KBM-7 (cell line): ENCODE measurements around the gene ASB2.

Experiments used
- DNase-seq: peaks from one replicate; pipeline ENCODE4 v3.0.0-alpha.2; 2015
- in situ Hi-C: fragments of 300-500 bp; cut with MboI; formaldehyde crosslinking; loops from 2 replicates; pipeline ENCODE4 v1.14.3; 2020; ENCODE audit warnings: low sequenced_read_pairs, low pct_unique_long_range_greater_than_20kb, mixed read lengths

Gene ASB2

GRCh38 chr14:94003397-94003796 lies 27.0 kb upstream of the ASB2 start:
- in situ Hi-C loops = no loop called here
- DNase-seq = no peak

- in situ Hi-C loops = no loop called here
- peak; percentile 60 for DNase-seq
These were observed 25.4 kb upstream of the ASB2 start for GRCh38 chr14:94001501-94002396.

- in situ Hi-C loops = no loop called here
- no peak for DNase-seq
These were observed 24.6 kb upstream of the ASB2 start for GRCh38 chr14:94001016-94001415.

DNA sequence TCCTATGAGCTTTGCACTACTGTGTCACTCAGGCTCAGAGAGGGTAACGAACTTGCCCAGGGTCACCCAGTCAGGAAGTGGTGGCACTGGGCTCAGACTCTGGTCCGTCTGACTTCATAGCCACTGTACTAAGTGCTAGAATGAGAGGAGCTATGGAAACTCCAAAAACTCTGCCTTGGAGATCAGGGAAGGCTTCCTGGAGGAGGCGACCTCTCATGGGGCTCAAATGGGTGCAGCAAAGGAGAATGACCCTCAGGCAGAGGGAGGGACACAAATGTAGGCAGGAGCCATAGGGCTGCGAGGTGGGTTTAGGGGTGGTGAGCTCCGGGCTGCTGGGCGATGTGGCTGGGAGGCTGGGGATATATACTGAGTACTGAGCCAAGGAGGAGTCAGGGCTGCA lies 23.9 kb upstream of the ASB2 start:
- in situ Hi-C loops = no loop called here
- DNase-seq = no peak

DNA sequence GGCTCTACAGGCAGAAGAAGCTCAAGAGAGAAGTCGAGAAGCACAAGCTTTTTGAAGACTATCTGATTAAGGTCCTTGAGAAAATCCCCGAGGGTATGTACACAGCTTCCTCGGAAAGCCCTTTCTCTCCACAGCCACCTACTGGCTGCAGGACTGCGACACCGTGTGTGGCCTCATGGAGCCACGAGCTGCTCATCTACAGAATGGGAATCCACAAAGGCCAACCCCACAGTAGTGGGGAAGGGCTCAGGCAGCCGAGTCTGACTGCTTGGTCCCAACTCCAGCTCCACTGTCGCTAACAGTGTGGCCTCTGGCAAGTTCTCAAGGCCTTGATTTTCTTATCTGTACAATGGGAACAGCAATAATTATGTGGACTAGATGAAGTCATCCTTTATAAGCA lies 23.2 kb upstream of the ASB2 start:
- DNase-seq = no peak
- in situ Hi-C loops = loop anchor here (10.0 kb wide), 1 partner anchor 65 kb away; no protein-coding TSS in a partner anchor

DNA sequence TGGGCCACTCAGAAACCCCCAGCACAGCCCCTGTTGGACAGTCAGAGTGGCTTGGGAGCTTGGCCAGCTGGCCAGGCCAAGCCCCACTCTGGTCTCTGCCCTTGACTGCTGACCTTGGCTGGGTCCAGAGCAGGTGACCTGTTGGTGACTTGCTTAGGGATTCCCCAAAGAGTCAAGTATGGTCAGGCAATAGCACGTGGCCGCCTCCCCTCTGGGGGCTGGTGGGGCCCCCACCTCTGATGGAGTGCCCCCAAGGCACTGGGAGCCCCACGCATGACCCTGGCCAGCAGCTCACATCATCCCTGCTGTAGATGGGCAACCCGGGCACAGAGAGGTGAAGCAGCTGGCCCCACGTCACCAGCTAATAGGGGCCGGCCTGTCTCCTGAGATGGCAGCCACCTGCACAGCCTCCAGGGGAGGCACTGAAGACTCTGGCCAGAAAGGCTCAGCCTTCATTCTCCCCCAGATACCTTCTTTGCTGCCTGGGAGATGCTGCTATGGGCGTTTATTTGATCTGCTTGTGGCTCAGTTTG lies 22.6 kb upstream of the ASB2 start:
- no peak for DNase-seq
- in situ Hi-C loops = loop anchor here (10.0 kb wide), 1 partner anchor 64 kb away; no protein-coding TSS in a partner anchor

DNA sequence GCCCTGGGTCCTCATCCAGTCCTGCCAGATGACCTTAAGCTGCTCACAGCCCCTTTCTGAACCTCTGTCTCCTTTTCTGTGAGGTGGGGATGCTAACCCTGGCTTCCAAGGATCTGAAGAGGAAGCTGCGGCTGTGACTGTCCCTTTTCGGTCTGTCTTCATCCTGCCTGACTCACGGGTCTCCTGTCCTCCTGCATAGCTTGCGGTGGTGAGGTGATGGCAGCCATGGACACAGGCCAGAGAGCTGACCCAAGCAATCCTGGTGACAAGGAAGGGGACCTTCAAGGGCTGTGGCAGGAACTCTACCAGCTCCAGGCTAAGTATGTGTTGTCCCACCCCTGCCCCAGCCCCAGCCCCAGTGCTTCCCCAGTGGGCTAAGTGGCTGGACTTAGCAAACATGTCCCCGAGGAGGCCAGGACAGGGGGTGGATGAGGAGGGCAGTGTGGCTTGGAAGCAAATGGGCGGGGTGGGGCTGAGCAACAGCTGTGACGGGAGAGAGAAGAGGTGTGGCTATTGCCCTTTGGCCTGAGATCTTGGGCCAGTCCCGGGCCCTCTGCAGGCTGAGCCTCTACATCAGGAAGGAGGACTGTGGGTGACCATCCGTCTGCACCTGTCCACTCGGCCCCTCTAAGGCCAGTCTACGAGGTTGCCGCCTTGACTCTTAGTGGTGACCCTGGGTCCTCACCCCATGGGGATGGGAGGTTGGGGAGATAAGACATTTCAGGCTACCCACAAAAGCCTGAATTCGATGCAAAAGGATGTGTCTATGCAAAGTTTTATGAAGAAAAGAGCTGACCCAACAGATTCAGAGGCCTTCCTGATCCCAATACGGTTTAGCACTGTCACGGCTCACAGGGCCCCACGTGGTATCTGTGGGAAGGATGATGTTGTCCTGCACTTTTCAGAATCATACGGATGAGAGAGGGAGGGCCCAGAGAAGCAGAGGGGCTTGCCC lies 21.8 kb upstream of the ASB2 start:
- no peak for DNase-seq
- in situ Hi-C loops = loop anchor here (10.0 kb wide), 1 partner anchor 63 kb away; no protein-coding TSS in a partner anchor

DNA sequence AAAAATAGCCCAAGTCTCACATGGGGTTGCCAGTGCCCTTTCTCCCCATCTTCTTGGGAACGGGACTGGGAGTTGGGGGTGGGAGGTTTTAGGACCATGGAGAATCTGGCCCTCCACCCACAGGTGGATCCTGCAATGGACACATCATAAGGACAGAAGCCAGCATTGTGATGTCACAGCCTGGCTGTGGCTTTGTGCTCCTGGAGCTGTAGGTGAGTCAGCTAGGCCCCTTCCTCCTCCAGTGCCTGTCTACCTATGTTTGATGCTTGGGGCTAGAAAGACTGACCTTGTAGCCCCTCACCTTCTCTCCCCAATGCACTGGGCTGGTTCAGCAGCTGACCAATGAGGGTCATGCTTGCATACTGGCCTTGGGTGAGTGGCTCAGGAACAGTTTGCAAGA lies 20.7 kb upstream of the ASB2 start, which contains the start of gene CCDC197:
CCDC197 (plus strand) TSS at position 220 of the 400 bp plus-strand sequence. CDS start 831 bp downstream, outside the sequence.
- DNase-seq = no peak
- in situ Hi-C loops = loop anchor here (10.0 kb wide), 1 partner anchor 62 kb away; no protein-coding TSS in a partner anchor

DNA sequence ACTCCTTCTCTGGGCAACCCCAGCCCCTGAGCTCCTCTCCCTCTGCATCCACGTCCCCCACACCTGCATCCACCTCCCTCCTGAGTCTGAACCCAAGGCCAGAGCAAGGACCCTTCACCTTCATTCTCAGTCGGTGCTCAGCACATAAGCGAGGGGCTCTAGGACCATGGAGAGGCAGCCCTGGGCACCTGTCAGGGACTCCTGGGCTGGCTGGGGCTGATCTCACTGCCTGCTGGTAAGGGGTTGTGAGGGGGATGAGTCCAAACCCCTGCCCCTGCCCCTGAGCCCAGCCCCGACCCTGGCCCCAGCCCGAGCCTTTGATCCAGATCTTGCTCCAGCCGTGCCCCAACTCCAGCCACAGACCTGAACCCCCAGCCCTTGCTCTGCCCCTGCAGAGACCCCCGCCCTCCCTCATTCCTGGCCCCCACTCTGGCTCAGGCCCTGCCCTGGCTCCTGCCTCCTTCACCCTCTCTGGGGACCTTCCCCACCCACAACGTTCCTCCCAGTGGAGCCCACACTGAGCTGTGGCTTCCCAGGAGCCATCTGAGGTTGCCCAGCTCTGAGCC lies 19.8 kb upstream of the ASB2 start:
- DNase-seq = no peak
- in situ Hi-C loops = loop anchor here (10.0 kb wide), 1 partner anchor 61 kb away; no protein-coding TSS in a partner anchor

DNA sequence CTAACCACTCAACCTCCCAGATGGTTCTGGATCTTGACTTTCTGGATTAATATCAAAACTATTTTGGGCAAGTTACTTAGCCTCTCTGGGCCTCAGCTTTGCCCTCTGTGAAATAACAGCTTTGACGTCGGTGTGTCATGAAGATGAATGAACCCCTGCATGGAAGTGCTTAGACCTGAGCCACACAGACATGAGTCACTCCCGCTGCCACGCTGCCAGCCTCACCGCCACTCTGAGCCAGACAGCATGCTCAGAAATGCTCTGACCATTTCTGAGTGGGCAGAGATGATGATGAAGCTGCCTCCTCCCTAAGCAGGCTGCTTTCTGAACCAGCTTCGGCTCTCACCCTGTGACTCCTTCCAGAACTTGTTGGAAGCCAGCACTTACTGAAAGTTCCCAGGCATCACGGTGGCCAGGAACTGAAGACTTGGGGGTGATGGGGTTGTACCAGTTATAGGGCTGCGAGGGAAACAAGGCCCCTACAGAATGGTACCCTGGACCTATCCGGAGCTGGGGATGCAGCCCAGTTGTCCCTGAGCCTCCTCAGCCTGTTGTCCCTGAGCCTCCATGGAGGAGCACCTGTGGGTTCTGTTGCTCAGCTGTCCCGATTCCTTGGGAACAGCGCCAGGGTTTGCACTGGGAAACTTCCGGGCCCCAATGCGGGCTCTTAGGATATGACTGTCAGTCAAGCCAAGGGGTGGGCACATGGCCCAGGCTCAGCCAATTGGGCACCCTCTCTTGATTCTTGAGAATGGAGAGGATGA lies 18.7 kb upstream of the ASB2 start:
- in situ Hi-C loops = loop anchor here (10.0 kb wide), 1 partner anchor 60 kb away; no protein-coding TSS in a partner anchor
- no peak for DNase-seq

DNA sequence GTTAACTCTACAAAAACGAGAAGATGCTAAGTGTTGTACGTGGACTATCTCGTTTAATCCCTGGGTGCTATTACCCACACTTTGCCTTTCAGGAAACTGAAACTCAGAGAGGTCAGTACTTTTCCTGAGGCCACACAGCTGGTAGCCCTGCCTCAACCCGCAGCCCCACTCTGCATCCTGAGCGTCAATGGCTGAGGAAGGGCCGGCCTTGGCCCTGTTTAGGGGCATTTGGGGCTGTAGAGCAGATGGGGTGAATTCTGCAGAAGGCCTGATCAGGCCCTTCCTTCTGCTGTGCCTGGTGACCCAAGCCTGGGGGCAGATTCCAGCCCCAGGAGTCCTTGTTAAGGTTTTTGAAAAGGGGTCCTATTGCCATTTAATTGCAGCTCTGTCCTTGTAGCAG lies 17.0 kb upstream of the ASB2 start:
- in situ Hi-C loops = loop anchor here (10.0 kb wide), 1 partner anchor 59 kb away; no protein-coding TSS in a partner anchor
- no peak for DNase-seq

- in situ Hi-C loops = loop anchor here (10.0 kb wide), 1 partner anchor 57 kb away; no protein-coding TSS in a partner anchor
- DNase-seq = no peak
These were observed 15.3 kb upstream of the ASB2 start for GRCh38 chr14:93991649-93992048.

GRCh38 chr14:93991212-93991611 lies 14.8 kb upstream of the ASB2 start:
- DNase-seq = no peak
- in situ Hi-C loops = loop anchor here (10.0 kb wide), 1 partner anchor 56 kb away; no protein-coding TSS in a partner anchor

- in situ Hi-C loops = loop anchor here (10.0 kb wide), 1 partner anchor 55 kb away; no protein-coding TSS in a partner anchor
- no peak for DNase-seq
These were observed 13.6 kb upstream of the ASB2 start for GRCh38 chr14:93989939-93990338.

- DNase-seq = no peak
- in situ Hi-C loops = no loop called here
These were observed 11.6 kb upstream of the ASB2 start for GRCh38 chr14:93987815-93988476.

DNA sequence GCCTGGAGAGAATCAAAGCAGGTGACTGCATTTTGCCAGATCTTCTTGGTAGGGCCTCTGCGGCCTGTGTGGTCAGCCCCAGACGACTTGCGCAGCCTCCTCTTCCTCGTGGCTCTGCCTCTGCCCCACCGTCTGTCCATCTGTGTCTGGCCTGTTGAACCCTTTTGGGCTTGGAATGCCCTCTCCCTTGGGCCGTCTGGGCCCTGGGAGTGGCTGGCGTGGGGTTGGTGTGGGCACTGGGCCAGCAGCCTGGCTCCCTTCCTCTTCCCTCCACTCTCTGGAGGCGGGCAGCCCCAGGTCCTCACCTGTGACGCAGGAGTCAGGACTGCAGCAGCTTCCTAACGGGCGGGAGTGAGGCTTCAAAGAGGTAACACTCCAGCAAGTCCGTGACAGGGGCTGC lies 11.0 kb upstream of the ASB2 start:
- no peak for DNase-seq
- in situ Hi-C loops = no loop called here

DNA sequence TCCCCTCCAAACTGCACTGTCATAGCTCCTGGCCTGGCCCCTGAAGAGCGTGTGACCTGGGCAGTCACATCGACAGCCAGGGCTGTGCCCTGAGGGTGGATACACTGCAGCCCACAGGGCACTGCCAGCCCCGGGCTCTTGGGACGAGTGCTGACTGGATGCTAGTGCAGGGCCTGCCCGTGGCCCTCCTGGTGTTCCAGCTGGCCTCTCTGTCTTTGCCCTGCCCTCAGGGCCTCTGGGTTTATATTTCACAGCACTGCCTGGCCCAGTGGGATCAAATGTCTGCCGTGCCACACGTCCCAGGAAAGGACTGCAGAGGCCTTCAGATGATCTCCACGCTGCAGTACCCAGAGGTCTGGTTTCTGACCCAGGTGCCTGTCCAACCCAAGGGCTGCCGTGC lies 10.6 kb upstream of the ASB2 start:
- in situ Hi-C loops = no loop called here
- no peak for DNase-seq
